Thyroid gland (tissue), 4 donors: ENCODE results near the gene PPIL1. TPM values are rescaled to one million over a fixed set of nuclear protein-coding genes. Genes with fewer than 3 reads are reported as not detected.

ENCODE experiments used
- DNase-seq, 2 donors: peaks; one replicate each; pipeline ENCODE4 v3.0.0-alpha.2; 2019
- H3K27ac ChIP-seq, 3 donors: fragments of 200-600 bp; sonication (generic); 1 replicate in 2 of 3; 2 replicates in 1 of 3; pipeline ENCODE4 v1.5.1; 2016 to 2019; ENCODE audit warnings: mild to moderate bottlenecking in 1 of 3, moderate library complexity in 1 of 3
- H3K27me3 ChIP-seq: fragments of 200-600 bp; sonication (generic); one replicate; pipeline ENCODE4 v1.5.1; 2019
- H3K36me3 ChIP-seq, 2 donors: fragments of 200-600 bp; sonication (generic); one replicate each; pipeline ENCODE4 v1.5.1; 2016 to 2019
- H3K4me1 ChIP-seq, 2 donors: fragments of 200-600 bp; sonication (generic); one replicate each; pipeline ENCODE4 v1.5.1; 2017 to 2019
- H3K4me3 ChIP-seq, 3 donors: fragments of 200-600 bp; sonication (generic); replicated peaks in 1 of 3; 1 replicate in 2 of 3; 2 replicates in 1 of 3; pipeline ENCODE4 v1.5.1; 2016; ENCODE audit warnings: mild to moderate bottlenecking in 1 of 3
- H3K9me3 ChIP-seq: fragments of 200-600 bp; sonication (generic); one replicate; pipeline ENCODE4 v1.5.1; 2017
- CTCF ChIP-seq, 6 experiments: fragments of 200-600 bp in 3 of 6; fragments of 450-650 bp in 3 of 6; sonication (generic) in 3 of 6; IDR thresholded peaks; one replicate each; pipeline ENCODE4 v1.5.1; 2016 to 2019; ENCODE audit warnings: antibody characterized with exemption in 6 of 6, mild to moderate bottlenecking in 2 of 6, inconsistent platforms in 1 of 6, moderate library complexity in 1 of 6
- POLR2A ChIP-seq, 2 donors: fragments of 450-650 bp; IDR thresholded peaks; one replicate each; pipeline ENCODE4 v1.6.1; 2017; ENCODE audit warnings: antibody characterized with exemption in 2 of 2, mild to moderate bottlenecking in 2 of 2, moderate library complexity in 1 of 2
- WGBS, 2 donors: methylation state at CpG; one replicate each; pipeline ENCODE4 v1.1.5; 2017; 5-methylcytosine and 5-hydroxymethylcytosine counted together
- intact Hi-C: fragments of 100-400 bp; cut with DNase I; formaldehyde crosslinking; loops from one replicate; pipeline ENCODE4 v1.15.1; 2023
- total RNA-seq, 4 donors: library from RNA; depleted of rRNA; stranded (reverse); fragments of >200 nt; gene quantifications; one replicate each; pipeline ENCODE4 v1.2.3, GENCODE V29; 2016

PPIL1 gene
- total RNA-seq, 4 donors from 2014 or later = 35.3 to 69.4 (median 44.3) TPM

- no peaks in the 10 kb centered on the region for H3K9me3 ChIP-seq
- no peaks in the 10 kb centered on the region for H3K36me3 ChIP-seq
- H3K4me1 ChIP-seq = peaks cover 0 to 5% of the 10 kb centered on the region in 2 donors
- TF ChIP-seq POLR2A (IDR thresholded peaks at IDR 0.05) (no peak), CTCF (IDR thresholded peaks at IDR 0.05) (no peak)
- no peaks in the 10 kb centered on the region for H3K27me3 ChIP-seq
- no peak overlapping the region for H3K4me3 ChIP-seq
- intact Hi-C loops = no loop called here
- H3K27ac ChIP-seq = peak overlapping the region in 1 of 3 donors; percentile 17
- DNase-seq = no peak
- 85 to 89% methylated on average over 12 to 14 of the region's 14 CpGs for WGBS, 2 donors
These were observed 52.8 kb downstream of the PPIL1 start for GRCh38 chr6:36821581-36822335.

GRCh38 chr6:36820700-36821580 is 53.7 kb downstream of the PPIL1 start:
- no peak overlapping the region for H3K4me3 ChIP-seq
- no peaks in the 10 kb centered on the region for H3K9me3 ChIP-seq
- no peak overlapping the region for H3K27ac ChIP-seq
- no peaks in the 10 kb centered on the region for H3K36me3 ChIP-seq
- TF ChIP-seq POLR2A (IDR thresholded peaks at IDR 0.05) = no peak
- TF ChIP-seq CTCF (IDR thresholded peaks at IDR 0.05) = no peak
- H3K27me3 ChIP-seq = no peaks in the 10 kb centered on the region
- 67 to 80% methylated on average over 12 of the region's 12 CpGs for WGBS, 2 donors
- intact Hi-C loops = no loop called here
- no peak for DNase-seq
- no peaks in the 10 kb centered on the region for H3K4me1 ChIP-seq

GRCh38 chr6:36818756-36819155 is 55.8 kb downstream of the PPIL1 start:
- Histone ChIP-seq H3K36me3 (no peaks in the 10 kb centered on the region), H3K9me3 (no peaks in the 10 kb centered on the region), H3K4me1 (no peaks in the 10 kb centered on the region), H3K4me3 (no peak overlapping the region), H3K27ac (no peak overlapping the region), H3K27me3 (no peaks in the 10 kb centered on the region)
- DNase-seq = no peak
- 87 to 88% methylated on average over 4 of the region's 4 CpGs for whole genome bisulfite sequencing, 2 donors
- TF ChIP-seq CTCF (IDR thresholded peaks at IDR 0.05) = no peak
- TF ChIP-seq POLR2A (IDR thresholded peaks at IDR 0.05) = no peak
- intact Hi-C loops = no loop called here

GRCh38 chr6:36817847-36818246 is 56.8 kb downstream of the PPIL1 start:
- intact Hi-C loops = no loop called here
- TF ChIP-seq POLR2A (IDR thresholded peaks at IDR 0.05) (no peak), CTCF (IDR thresholded peaks at IDR 0.05) (no peak)
- Histone ChIP-seq H3K36me3 (no peaks in the 10 kb centered on the region), H3K9me3 (no peaks in the 10 kb centered on the region), H3K27ac (no peak overlapping the region), H3K4me3 (no peak overlapping the region), H3K4me1 (no peaks in the 10 kb centered on the region), H3K27me3 (no peaks in the 10 kb centered on the region)
- 88 to 95% methylated on average over 3 of the region's 3 CpGs for WGBS, 2 donors
- DNase-seq = no peak
